Activated CD8-positive, alpha-beta memory T cell treated with anti-CD3 and anti-CD28 coated beads for 48 hours (primary cell): ENCODE measurements around the gene WDR93.

Experiments
- DNase-seq, 3 experiments: peaks; one replicate each; pipeline ENCODE4 v3.0.0-alpha.2; 2020; ENCODE audit warnings: low read depth in 2 of 3, low spot score in 2 of 3

WDR93 gene

DNA sequence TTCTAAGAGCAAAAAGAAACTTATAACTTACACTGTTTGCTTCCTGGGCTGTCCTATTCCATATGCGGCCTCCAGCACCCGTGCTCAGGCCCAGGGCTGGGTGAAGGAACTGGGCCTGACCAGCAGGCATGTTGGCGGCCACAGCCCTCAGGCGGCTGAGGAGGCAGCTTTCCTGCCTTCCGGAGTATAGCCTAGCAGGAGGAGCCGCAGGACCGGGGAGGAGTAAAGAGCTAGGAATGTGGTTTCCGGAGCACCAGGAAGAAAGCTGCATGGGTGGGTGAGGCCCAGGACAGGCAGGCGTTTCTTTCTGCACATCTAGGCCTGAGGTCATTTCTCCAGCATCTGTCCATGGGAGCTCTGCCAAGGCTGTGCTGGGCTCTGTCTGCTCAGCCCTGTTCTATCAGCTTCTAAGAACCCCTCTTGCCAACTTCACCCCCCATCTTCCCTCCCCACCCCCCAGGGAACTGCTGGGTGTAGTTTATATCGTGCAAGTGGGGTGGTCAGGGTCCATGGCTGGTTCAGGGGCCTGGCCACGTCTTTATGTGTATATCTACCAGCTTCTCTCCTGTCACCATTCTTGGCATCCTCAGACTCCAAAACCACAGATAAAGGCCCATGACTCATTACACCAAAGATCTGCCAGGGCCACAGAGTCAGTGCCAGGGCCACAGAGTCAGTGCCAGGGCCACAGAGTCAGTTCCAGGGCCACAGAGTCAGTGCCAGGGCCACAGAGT is 27.6 kb upstream of the WDR93 start:
- no peak for DNase-seq

DNA sequence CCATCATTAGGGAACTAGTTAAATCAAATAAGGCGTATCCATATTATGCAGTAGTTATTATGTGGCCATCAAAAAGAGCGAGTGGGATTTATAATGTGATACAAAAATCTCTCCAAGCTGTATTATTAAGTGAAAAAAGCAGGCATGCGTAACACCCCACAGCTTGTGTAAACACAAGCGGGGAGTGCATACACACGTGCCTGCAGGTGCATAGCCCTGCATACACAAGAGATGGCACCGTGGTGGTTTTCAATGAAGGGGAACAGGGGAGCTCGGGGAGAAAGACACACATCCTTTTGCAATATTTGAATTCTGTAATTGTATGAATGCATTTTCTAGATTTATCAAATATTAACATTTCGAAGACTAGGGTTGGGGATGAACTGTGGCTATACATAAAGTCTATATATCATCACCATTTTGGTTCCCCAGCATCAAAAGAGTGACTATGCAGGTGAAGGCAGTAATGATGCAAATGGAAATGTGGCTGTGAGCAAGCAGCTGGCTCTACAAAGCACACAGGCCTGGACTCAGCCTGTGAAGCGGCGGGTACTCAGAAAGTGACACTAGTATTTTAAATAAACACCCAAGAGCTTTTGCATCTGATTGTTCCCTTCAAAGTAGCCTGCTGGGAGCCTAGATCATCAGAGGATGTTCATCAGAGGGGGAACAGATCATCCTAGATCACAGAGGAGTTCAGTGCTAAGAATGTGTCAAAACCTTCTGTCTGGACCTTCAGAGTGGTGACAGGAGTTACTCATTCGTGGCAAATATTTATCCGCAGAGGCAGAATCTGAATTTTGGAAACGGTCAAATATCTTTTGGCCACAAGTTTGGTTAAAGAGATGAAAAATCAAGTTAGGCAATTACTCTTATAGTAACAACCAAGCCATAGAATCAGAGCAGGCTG is 25.9 kb upstream of the WDR93 start:
- no peak for DNase-seq

DNA sequence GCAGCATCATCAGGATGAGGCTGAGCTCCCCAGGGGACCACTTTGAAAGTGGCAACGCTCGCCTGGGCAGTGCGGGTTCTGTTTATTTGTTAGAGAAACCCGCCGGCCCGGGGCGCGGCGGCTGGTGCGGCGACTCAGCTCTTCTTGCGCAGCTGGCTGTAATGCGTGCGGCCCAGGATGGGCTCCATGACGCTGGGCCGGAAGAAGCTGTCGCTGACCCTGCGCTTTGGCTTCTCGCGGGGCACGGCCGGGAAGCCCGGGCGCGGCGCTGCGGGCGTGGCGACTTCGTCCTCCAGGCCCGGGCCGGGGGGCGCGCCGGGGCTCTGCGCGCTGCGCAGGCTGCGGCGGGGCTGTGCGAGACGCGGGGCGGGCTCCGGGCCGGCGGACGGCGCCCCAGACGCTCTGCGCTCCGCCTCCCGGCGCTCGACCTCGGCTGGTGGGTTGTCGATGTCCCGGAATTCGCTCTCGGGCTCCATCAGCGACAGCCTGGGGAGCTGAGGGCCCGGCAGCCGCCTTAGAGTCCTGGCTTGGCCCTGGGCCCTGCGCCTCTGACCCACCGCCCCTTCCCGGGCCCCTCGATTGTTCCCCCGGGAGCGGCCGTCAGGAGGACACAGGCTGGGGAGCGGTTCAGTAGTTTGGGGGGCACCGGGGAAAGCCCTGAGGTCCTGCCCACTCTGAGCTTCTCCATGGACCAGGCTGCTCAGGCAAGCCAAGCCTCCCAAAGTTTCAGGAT is 25.0 kb upstream of the WDR93 start:
- DNase-seq: no peak

DNA sequence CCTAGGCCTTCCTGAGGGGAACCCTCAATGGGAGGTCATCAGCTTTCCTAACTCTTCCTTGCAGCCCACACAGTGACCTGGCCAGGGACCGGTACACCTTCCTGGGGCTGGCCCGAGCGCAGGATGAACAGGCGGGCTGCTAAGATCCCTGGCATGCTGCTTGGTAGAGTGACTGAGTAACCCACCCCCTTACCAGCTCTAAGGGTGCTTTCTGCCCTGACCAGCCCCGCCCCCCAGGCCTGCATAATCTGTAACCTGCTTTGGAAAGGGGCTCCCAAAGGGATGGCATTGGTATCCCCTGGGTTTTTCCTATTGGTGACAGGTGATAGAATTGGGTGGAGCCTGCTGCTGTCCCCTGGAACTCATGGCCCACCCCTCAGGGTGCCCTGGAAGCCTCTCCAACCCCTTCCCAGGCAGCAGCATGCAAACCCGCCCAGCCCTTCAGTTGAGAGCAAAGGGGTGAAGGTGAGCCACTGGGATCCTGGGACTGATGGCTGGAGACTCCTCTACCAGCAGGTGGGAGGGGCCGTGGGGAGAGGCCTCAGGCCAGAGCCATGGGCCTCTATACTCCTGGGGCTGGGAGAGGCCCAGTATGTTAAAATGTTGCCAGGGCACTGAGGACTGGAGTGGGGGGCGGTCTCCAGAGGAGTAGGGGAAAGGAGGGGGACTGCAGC is 24.3 kb upstream of the WDR93 start:
- no peak for DNase-seq

DNA sequence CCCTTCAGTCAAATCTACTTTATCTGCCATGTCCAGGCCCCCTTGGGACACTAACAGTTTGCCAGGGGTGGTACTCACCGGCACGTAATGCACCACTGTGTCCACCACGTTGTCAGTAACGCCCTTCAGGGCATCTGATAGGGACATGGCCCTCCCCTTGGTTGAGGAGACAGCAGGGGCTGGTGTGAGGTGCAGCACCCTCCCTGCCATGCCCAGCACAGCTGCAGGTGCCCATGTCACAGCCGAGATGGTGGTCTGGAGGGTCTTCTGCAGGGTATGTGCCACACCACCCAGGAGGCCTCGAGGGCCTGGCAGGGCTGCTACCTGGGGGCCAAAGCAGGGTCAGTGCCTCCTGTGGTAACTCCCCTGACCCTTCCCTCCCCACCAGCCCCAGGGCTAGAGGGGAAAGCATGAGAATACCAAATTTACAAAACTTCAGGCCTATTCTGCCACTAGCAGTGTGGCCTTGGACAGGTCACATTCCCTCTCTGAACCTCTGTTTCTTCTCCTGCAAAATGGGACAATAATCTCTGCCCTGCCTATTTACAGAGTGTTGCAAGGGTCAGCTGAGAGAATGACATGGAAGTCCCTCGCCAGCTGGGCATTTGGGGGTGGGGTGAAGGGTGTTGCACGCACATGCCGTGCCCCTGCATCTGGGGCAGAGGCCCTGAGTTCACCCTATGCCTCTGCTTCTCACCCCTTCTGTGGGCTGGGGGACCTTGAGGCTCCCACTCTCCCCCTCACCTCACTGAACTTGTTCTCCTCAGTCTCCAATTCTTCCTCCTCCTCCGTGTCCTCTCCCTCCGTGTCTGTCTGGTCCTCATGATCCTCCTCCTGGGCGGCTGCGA is 23.5 kb upstream of the WDR93 start:
- no peak for DNase-seq

DNA sequence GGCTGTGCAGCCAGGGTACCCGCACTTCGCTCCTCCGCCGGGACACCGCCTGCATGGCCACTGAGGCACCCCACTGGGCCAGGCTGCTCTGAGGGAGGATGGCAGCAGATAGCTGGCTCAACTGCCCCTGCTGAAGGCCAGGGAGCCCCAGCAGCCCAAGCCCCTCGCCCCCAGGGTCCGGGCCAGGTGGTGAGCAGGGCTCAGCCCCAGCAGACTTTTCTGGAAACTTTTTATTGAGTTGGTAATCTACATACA is 23.0 kb upstream of the WDR93 start:
- DNase-seq: no peak

DNA sequence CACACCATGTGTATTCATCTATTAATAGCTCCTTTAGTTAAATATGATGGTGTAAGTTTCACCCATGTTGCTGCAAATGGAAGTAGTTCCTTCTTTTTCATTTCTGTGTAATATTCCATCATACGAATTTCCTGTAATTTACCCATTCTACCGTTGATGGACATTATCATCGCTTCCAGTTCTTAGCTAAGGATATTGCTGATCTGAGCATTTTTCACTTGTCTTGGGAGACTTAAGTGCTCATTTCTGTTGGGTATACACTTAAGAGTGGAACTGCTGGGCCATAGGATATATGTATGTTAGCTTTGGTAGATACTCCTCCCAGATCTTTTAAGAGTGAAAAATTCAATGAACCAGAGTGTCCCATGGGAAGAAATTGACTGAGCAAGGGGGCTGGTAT is 22.4 kb upstream of the WDR93 start:
- no peak for DNase-seq

DNA sequence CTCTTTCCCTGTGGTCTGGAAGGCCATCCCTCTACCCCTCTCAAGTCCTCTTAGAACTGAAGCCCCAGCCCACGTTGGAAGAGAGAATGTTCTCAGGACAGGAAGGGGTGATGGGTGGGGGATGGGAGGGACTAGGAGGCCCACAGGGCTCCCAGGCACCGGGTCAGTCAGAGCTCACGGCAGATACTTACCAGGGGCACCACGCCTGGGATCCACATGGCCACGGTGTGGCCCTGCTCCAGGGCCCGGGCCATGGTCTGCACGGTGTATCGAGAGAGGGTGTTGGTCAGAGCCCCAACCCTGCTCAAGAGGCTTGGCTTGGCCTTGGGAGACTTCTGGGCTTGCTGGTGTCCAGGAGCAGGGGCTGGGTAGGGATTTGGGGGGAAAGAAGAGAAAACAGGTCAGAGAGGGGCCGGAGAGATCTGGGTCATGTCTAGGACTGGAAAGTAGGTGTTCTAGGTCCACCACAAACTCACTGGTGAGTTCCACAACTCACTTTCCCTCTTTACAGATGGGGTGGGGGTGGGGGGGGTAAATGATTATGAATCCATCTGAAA is 21.2 kb upstream of the WDR93 start:
- DNase-seq: no peak

DNA sequence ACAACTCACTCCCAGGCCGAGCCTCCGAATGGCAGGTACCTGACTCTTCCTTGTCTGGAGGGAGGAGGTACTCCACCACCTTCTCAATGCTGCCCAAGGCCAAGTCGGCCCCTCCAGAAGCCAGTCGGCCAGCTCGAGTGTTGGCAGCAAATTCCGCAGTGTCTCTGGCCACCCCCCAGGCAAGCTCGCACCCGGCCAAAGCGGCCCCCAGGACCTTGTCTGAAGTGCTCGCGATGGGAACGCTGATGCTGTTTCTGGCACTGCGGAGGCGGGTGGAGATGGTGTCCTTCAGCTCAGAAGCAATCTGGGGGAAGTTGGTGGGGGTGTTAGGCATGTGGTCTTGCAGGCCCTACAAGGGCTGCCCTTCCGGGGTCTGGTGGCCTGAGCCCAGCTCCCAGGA is 20.7 kb upstream of the WDR93 start:
- no peak for DNase-seq

DNA sequence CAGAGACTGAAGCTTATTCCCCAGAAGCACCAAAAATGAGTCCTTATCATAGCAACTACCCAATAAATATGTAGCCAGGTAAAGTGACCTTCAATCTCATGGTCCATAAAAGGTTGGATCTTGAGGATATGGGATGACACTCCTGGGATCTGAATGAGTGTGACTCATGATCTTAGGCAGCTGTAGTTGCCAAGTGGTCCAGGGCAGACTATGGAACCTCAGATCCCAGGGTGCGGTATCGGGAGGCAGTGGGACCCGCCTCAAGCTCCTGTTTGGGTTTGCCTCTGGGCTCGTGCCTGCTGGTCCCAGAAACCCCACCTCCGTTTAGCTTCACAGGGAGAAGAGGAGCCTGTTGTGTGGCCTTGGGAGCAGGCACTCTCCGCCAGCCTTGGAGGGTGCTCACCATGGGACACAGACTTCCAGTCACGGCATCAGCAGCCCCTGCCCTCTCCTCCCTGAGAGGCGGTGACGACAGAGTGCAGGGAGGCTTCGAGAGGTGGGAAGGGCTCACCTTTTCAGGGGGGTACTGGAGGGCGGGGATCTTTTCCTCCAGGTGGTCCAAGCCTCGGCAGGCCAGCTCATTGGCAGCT is 19.5 kb upstream of the WDR93 start:
- DNase-seq: no peak

DNA sequence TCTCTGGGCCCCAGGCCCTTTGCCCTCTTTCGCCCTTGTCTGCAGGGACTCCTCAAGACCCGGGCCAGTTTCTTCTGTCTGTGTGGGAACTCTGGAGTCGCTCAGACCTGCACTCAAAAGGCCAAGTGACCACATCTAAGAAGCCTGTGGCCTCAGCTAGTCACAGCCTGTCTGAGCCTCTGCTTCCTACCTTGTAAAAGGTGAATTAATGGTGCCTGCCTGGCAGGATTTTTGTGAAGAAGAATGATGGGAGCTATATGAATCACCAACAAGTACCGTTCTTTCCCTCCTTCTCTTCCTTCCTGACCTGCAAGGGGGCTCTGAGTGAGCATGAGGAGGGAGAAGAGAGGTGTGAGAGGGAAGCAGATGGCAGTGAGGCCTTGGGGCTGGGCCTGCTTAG is 18.9 kb upstream of the WDR93 start:
- DNase-seq: no peak

DNA sequence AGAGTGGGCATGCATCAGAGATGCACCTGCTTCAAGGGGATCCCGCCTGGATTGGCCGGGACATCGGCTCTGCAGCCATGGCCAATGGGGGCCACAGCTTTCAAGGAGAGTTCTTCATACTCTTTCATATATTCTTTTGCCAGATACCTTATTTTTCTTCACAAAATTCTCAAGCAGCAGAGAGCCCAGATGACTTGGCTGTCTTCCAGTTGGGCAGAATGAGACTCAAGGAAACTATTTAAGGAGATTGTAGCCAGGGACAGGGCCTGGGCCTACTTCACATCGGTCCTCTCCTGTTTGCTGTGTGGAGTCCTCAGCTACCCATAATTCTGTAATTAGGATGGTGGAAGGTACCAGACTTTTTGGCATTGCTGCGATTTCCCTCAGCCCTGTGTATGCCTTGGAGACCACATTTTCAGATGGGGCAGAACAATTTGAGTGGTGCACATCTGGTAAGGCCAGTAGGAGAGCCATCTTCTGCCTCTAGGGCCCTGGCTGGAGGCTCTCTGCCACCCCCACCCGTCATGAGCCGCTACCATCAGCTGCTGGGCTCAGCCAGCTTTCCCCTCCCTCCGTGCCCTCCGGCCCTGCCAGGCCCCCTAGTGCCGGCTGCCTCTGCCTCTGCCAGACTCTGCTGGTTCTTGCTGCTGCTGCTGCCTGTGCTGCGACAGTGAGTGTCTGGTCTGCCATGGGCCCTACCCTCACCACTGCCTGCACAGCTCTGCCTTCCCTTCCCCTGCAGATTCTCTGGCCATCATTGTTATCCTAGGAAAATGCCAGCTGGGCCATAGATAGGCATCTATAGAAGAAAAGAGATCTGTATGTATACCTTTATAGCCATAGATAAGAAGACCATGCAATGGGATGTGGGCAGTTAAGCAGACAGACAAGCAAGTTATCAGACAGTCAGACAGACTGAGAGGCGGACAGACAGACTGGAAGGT is 18.1 kb upstream of the WDR93 start:
- DNase-seq: no peak

DNA sequence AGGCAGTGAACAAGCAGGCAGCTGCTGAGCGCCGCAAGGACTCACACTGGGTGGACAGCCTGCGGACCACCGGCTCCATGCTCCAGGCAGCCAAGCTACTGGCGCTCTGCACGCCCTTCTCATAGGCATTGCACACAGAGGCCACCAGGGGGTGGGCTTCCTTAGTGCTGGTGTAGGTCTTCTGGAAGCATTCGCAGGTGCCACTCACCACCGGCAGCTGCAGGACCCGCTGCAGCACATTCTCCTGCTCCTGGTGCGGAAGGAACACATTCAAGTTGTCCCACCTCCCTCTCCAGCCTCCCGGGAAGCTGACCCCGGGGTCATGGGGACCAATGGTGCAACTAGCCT is 17.5 kb upstream of the WDR93 start:
- no peak for DNase-seq

DNA sequence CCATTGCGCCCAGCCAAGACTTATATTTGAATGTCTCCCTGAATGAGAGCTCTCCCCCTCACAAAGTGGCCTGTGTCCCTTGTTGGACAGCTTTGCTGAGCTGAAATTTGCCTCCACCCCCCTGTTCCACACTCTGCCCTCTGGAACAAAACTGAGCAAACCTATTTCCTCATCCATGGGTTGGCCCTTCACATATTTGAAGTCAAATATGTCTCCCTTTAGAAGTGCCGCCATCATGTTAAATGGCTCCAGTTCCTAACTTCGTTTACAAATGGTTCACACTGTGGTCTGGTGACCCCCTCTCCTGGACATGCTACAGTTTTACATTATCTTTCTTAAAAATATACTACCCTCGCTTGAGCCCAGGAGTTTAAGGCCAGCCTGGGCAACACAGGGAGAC is 16.1 kb upstream of the WDR93 start:
- DNase-seq: no peak

DNA sequence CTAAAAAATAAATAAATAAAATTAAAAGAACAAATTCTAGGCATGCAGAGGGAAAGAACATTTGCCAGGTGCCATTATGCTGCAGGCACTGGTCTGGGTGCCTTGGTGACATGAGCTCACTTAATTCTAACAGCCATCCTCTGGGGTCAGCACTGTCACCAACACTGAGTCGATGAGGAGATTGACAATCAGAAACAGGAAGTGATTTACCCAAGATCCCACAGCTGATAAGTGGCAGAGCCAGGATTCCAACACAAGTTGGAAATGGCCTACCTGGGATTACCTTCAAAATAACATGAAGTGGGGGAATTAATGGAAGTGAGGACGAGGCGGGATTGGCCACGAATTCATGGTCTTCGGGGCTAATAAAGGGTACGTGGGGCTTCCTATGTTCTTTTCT is 15.0 kb upstream of the WDR93 start:
- DNase-seq: no peak

DNA sequence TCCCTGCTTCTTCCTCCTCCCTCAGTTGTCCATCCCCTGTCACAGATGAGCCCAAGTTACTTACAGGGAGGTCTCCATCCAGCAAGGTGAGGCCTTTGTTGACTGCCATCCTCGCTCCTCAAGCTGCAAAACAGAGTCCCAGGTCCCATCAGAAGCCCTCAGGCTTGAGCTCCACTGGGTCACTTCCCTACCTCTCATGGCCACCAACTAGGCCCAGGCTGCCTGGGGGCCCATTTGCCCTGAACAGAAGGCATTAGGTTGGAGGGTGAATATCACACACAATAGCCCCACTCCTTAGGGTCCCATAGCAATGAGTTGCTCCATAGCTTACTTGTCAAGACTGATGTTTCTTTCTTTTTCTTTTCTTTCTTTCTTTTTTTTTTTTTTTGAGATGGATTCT is 13.2 kb upstream of the WDR93 start:
- no peak for DNase-seq

DNA sequence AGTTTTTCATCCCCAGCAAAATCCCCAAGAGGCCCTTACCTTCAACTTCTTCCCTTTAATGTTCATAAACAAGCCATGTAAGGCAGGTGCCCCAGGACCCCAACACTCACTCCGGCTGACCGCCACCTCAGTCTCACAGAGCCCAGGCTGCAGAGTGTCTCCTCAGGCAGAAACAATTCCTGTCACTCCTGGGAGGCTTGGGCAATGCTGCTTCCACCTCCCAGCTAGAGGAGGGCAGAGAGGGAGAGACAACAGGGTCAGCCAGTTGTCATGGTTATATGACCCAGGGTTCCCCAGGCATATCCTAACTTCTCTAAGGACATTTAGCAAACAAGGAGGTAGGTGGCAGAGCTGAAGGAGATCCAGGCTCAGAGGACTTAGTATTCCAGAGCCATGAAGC is 11.4 kb upstream of the WDR93 start, which contains the start of gene PLIN1:
Gene PLIN1, minus strand, starts transcription at position 156 of the 400 bp plus-strand sequence. CDS start 1,878 bp downstream, outside the sequence.
- no peak for DNase-seq

DNA sequence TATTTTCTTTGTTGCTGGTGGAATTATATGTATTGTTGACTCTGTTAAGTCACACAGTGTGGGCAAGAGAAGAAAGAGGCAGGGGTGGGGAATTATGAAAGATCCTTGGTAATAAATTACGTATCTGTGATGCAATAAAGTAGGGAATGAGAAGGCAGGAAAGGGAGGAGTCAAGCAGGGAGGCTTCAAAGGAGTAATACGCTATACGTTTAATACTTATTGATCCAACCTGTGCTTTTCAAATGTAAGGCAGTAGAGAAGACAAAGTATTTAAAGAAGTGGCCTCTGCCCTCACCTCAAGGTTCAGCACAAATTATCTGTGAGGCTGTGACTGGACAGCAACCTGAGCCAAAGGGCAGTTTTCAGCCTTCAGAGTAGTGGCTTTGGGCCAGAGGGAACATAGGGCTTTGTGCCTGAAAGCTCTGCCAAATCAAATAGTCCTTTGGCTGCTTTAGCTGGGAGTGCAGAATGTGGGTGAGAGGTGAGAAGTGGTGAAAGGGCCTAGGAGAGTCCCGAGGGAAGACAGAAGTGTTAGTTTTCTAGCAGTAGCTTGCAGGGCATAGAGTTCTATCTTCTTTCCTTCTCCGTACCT is 10.2 kb upstream of the WDR93 start:
- DNase-seq: no peak

DNA sequence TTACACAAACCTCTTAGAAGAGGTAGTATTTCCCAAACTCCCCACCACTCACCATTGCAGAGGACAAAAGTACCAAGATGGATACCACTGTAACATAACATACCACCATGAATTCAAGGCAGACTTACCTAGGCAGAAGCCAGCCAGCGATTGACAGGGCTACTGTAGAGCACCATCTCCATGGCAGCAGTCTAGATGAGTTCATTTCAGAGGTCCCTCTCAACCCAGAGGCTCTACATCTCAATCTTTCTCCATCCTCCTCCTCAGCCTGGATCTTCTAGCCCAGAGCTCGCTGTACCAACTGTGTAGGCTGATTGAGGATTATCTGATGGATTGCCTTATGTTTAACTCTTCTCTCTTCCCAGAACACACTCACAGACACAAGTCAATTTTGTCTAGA is 9.5 kb upstream of the WDR93 start:
- DNase-seq: no peak
